GM12878 (cell line): Measurements from ENCODE around the gene KANTR. TPM values are rescaled to one million over a fixed set of nuclear protein-coding genes. Genes with fewer than 3 reads are reported as not detected.

Source experiments
- ATAC-seq: fragments of 200-7000 bp; cut with Tn5 transposase; 3 replicates; pipeline ENCODE4 v1.9.1; 2020; ENCODE audit warnings: mild to moderate bottlenecking, moderate library complexity
- BruUV-seq: library from RNA; stranded (reverse); fragments of 400-500 nt; replicated peaks from 2 replicates; lab custom pipeline; 2021; lab: Mats Ljungman, UMichigan
- CTCF ChIA-PET: fragments of 300-600 bp; sonication (Branson Sonifier 250); formaldehyde crosslinking; extraction: SDS; loops from one replicate; lab custom pipeline; 2021; ENCODE audit warnings: inconsistent platforms; lab: Yijun Ruan, JAX
- POLR2A ChIA-PET: fragments of 350-600 bp; formaldehyde crosslinking; extraction: SDS; loops from one replicate; lab custom pipeline; 2021; ENCODE audit warnings: inconsistent platforms; lab: Charles Lee
- RAD21 ChIA-PET: fragments of 300-600 bp; sonication (Branson Sonifier 250); formaldehyde crosslinking; loops from one replicate; lab custom pipeline; 2023; ENCODE audit warnings: antibody characterized with exemption; ENCODE audit not compliant: unreplicated experiment; lab: Charles Lee
- SMC1A ChIA-PET: fragments of 300-600 bp; sonication (Branson Sonifier 250); formaldehyde crosslinking; loops from one replicate; lab custom pipeline; 2023; ENCODE audit not compliant: unreplicated experiment, uncharacterized antibody; lab: Charles Lee
- DNase-seq: peaks from one replicate; pipeline ENCODE4 v3.0.0-alpha.2; 2011; ENCODE audit warnings: low read depth, low spot score
- FAIRE-seq: peaks from 3 replicates; lab custom pipeline; 2011; peaks lifted over from hg19 to GRCh38; lab: Jason Lieb, UNC
- H2AFZ ChIP-seq: 2 replicates; pipeline ENCODE4 v1.6.0; 2011; ENCODE audit warnings: low read depth, low read length, control low read depth; ENCODE audit not compliant: control insufficient read depth
- H3K27ac ChIP-seq: 2 replicates; pipeline ENCODE4 v1.5.1; 2011; ENCODE audit warnings: control low read depth; ENCODE audit not compliant: control insufficient read depth, insufficient read depth
- H3K27me3 ChIP-seq, 2 experiments: replicated peaks in 1 of 2; 2 replicates each; pipeline versions ENCODE4 v1.6.0 to v1.6.1; 2011; ENCODE audit warnings: low read length in 1 of 2; ENCODE audit not compliant: control insufficient read depth in 2 of 2, insufficient read depth in 2 of 2
- H3K36me3 ChIP-seq, 2 experiments: 2 replicates each; pipeline ENCODE4 v1.5.1; 2011; ENCODE audit warnings: low read length in 1 of 2; ENCODE audit not compliant: control insufficient read depth in 2 of 2, insufficient read depth in 2 of 2
- H3K4me1 ChIP-seq: 2 replicates; pipeline ENCODE4 v1.6.1; 2011; ENCODE audit warnings: mild to moderate bottlenecking, low read length, moderate library complexity, mixed read lengths; ENCODE audit not compliant: control insufficient read depth, insufficient read depth
- H3K4me2 ChIP-seq: 2 replicates; pipeline ENCODE4 v1.6.0; 2011; ENCODE audit warnings: control low read depth; ENCODE audit not compliant: control insufficient read depth, insufficient read depth
- H3K4me3 ChIP-seq: fragments of 200-600 bp; sonication (generic); 2 replicates; pipeline ENCODE4 v1.5.1; 2016
- H3K79me2 ChIP-seq: 2 replicates; pipeline ENCODE4 v1.6.0; 2011; ENCODE audit warnings: low read length; ENCODE audit not compliant: control insufficient read depth, insufficient read depth
- H3K9ac ChIP-seq: 2 replicates; pipeline ENCODE4 v1.8.0; 2011; ENCODE audit warnings: low read length, control low read depth, mixed read lengths; ENCODE audit not compliant: control insufficient read depth, insufficient read depth
- H3K9me3 ChIP-seq: replicated peaks from 3 replicates; pipeline ENCODE4 v1.5.1; 2011; ENCODE audit warnings: mild to moderate bottlenecking, low read length; ENCODE audit not compliant: control insufficient read depth, insufficient read depth
- H4K20me1 ChIP-seq: 2 replicates; pipeline ENCODE4 v1.6.0; 2011; ENCODE audit not compliant: control insufficient read depth, insufficient read depth
- CBX5 ChIP-seq: sonication (generic); IDR thresholded peaks from 2 replicates; pipeline ENCODE4 v1.6.1; 2016; ENCODE audit warnings: low read depth, moderate library complexity, mild to moderate bottlenecking, inconsistent platforms
- FOXM1 ChIP-seq: IDR thresholded peaks from 2 replicates; pipeline ENCODE4 v1.6.1; 2012; ENCODE audit warnings: low read depth, mild to moderate bottlenecking, inconsistent platforms, low read length, moderate library complexity
- IKZF1 ChIP-seq: fragments of 450-650 bp; conservative IDR thresholded peaks from 2 replicates; pipeline ENCODE4 v1.6.1; 2017; ENCODE audit warnings: antibody characterized with exemption, mild to moderate bottlenecking
- MEF2A ChIP-seq: IDR thresholded peaks from 2 replicates; pipeline ENCODE4 v1.6.1; 2011; ENCODE audit warnings: low read depth, mild to moderate bottlenecking, low read length, moderate library complexity; ENCODE audit not compliant: insufficient read depth
- NKRF ChIP-seq: fragments of 450-650 bp; conservative IDR thresholded peaks from 2 replicates; pipeline ENCODE4 v1.6.1; 2017; ENCODE audit warnings: mild to moderate bottlenecking, moderate library complexity
- POLR2A ChIP-seq: IDR thresholded peaks from 2 replicates; pipeline ENCODE4 v1.6.1; 2011; ENCODE audit warnings: low read depth, mild to moderate bottlenecking, low read length
- SREBF1 ChIP-seq: IDR thresholded peaks from 2 replicates; pipeline ENCODE4 v1.6.1; 2012; ENCODE audit warnings: mild to moderate bottlenecking, low read length
- WGBS: methylation state at CpG from one replicate; pipeline ENCODE4 v1.1.6; 2016; ENCODE audit warnings: low lambda C conversion rate; ENCODE audit not compliant: insufficient replicate concordance, insufficient coverage; ENCODE audit errors: missing lambda C conversion rate; 5-methylcytosine and 5-hydroxymethylcytosine counted together
- in situ Hi-C: fragments of 300-500 bp; cut with MboI; formaldehyde crosslinking; loops from 9 replicates; pipeline ENCODE4 v1.14.3; 2018; ENCODE audit warnings: mixed read lengths
- intact Hi-C: fragments of 100-400 bp; cut with micrococcal nuclease; formaldehyde crosslinking; loops from one replicate; pipeline ENCODE4 v1.14.2; 2022; ENCODE audit not compliant: unreplicated experiment
- polyA plus RNA-seq, 11 experiments: library from polyadenylated mRNA; depleted of rRNA in 4 of 11; unstranded in 6 of 11; stranded (reverse) in 5 of 11; fragments of >200 nt; fragmentation: Nextera tagmentation in 4 of 11; fragmentation: Illumina TruSeq in 1 of 11; extraction: Ambion mirVana in 4 of 11; extraction: Trizol in 1 of 11; gene quantifications; 1 replicate in 1 of 11; 2 replicates in 10 of 11; pipeline versions ENCODE4 v1.2.1 to v1.2.3, GENCODE V29; 2011 to 2016; ENCODE audit warnings: inconsistent platforms in 2 of 11, missing spikeins in 2 of 11, low read depth in 1 of 11
- total RNA-seq, 4 experiments: library from RNA; depleted of rRNA in 3 of 4; stranded (reverse); fragments of >200 nt in 3 of 4; fragmentation: Illumina TruSeq in 1 of 4; extraction: Trizol in 1 of 4; gene quantifications; 2 replicates each; pipeline versions ENCODE4 v1.2.1 to v1.2.3, GENCODE V29; 2013 to 2021

KANTR gene
- total and polyA plus RNA-seq, 10 of the 15 experiments (the other 5 are each of a cell fraction or from before 2014, with no cell fraction given) = 1.00 to 14.8 (median 5.5) TPM

GRCh38 chrX:53047228-53047627 lies 46.7 kb upstream of the KANTR start (continued):
- TF ChIP-seq NKRF (no peak), SREBF1 (no peak), FOXM1 (no peak), MEF2A (no peak), CBX5 (no peak)

- intact Hi-C loops = no loop called here
- H3K27ac ChIP-seq = no peak within 1 kb of the TSS
- in situ Hi-C loops = no loop called here
- DNase-seq (no peak), ATAC-seq (no peak), FAIRE-seq (no peak)
- TF ChIP-seq IKZF1 (no peak), POLR2A (no peak)
- RAD21 ChIA-PET = no interaction called here
- CTCF ChIA-PET = no interaction called here
- SMC1A ChIA-PET = no interaction called here
- no peaks in the 10 kb centered on the region for H4K20me1 ChIP-seq
- no peaks in the 10 kb centered on the region for H3K9me3 ChIP-seq
- WGBS = 36% methylated on average over 19 of the region's 38 CpGs
- POLR2A ChIA-PET = no interaction called here
- H3K4me1 ChIP-seq = no peaks in the 10 kb centered on the region
- H2AFZ ChIP-seq = no peak within 1 kb of the TSS
- no peak within 1 kb of the TSS for H3K4me3 ChIP-seq
- H3K4me2 ChIP-seq = no peak within 1 kb of the TSS
- BruUV-seq = no TSS peak
- no peaks in the 10 kb centered on the region for H3K27me3 ChIP-seq
- H3K9ac ChIP-seq = no peak within 1 kb of the TSS
- no peaks in the 10 kb centered on the region for H3K79me2 ChIP-seq
- no peaks in the 10 kb centered on the region for H3K36me3 ChIP-seq
Observed at GRCh38 chrX:53048169-53049126, 45.5 kb upstream of the KANTR start, which contains the start of gene GPR173. Gene GPR173, plus strand, starts transcription at chrX:53048789. Its CDS starts 27,833 bp downstream, at chrX:53076622.
